Caki2 (cell line): ENCODE results near the gene HIC2. TPM values are rescaled to one million over a fixed set of nuclear protein-coding genes. Genes with fewer than 3 reads are reported as not detected.
"Not testable (repeated sequence)": the region's sequence is repeated elsewhere in the genome, so short reads cannot be mapped to it uniquely, and the experiment has no call there.

ENCODE experiments used
- DNase-seq: peaks from one replicate; pipeline ENCODE4 v3.0.0-alpha.2; 2015; ENCODE audit warnings: low read depth
- in situ Hi-C: cut with HindIII; loops from 2 replicates; pipeline ENCODE4 v1.10.0; 2016; ENCODE audit warnings: low sequenced_read_pairs, low pct_unique_long_range_greater_than_20kb, mixed read lengths
- total RNA-seq: library from RNA; depleted of rRNA; stranded (reverse); fragments of >200 nt; shearing (Covaris generic); gene quantifications from 2 replicates; pipeline ENCODE4 v1.2.3, GENCODE V29; 2014; ENCODE audit warnings: low replicate concordance; rRNA removed

The HIC2 gene
- total RNA-seq: 4.3 and 4.8 TPM in 2 replicates

- DNase-seq, in situ Hi-C loops: not testable (repeated sequence)
Measured at GRCh38 chr22:21417227-21417746, at the start of gene HIC2. TSS of gene HIC2 (plus strand) at chr22:21417371. CDS start at chr22:21442832, 25,461 bp downstream.

- in situ Hi-C loops, DNase-seq: not testable (repeated sequence)
Measured at GRCh38 chr22:21368603-21369310, 48.4 kb upstream of the HIC2 start.

GRCh38 chr22:21375880-21376279 lies 41.3 kb upstream of the HIC2 start:
- in situ Hi-C loops: not testable (repeated sequence)

GRCh38 chr22:21383701-21384467 lies 33.3 kb upstream of the HIC2 start, which contains the start of gene RIMBP3B:
TSS of gene RIMBP3B (plus strand) at chr22:21383751. CDS start at chr22:21383859, 108 bp downstream.
- in situ Hi-C loops, DNase-seq: not testable (repeated sequence)

More at GRCh38 chr22:21375880-21376279, 41.3 kb upstream of the HIC2 start:
- not testable (repeated sequence) for DNase-seq

- in situ Hi-C loops, DNase-seq: not testable (repeated sequence)
Measured at GRCh38 chr22:21384468-21385357, 32.5 kb upstream of the HIC2 start.

GRCh38 chr22:21389480-21389879 lies 27.7 kb upstream of the HIC2 start:
- in situ Hi-C loops, DNase-seq: not testable (repeated sequence)

- DNase-seq, in situ Hi-C loops: not testable (repeated sequence)
Measured at GRCh38 chr22:21390013-21390412, 27.2 kb upstream of the HIC2 start.

GRCh38 chr22:21394613-21395012 lies 22.6 kb upstream of the HIC2 start:
- in situ Hi-C loops, DNase-seq: not testable (repeated sequence)

- in situ Hi-C loops, DNase-seq: not testable (repeated sequence)
Measured at GRCh38 chr22:21401197-21401969, 15.8 kb upstream of the HIC2 start.

- in situ Hi-C loops: not testable (repeated sequence)
Measured at GRCh38 chr22:21402763-21403314, 14.3 kb upstream of the HIC2 start.

GRCh38 chr22:21407139-21407538 lies 10.0 kb upstream of the HIC2 start:
- DNase-seq, in situ Hi-C loops: not testable (repeated sequence)

More at GRCh38 chr22:21402763-21403314, 14.3 kb upstream of the HIC2 start:
- DNase-seq: not testable (repeated sequence)

GRCh38 chr22:21407792-21408191 lies 9.4 kb upstream of the HIC2 start:
- in situ Hi-C loops, DNase-seq: not testable (repeated sequence)

- DNase-seq, in situ Hi-C loops: not testable (repeated sequence)
Measured at GRCh38 chr22:21416375-21416774, 796 bp upstream of the HIC2 start.

- in situ Hi-C loops, DNase-seq: not testable (repeated sequence)
Measured at GRCh38 chr22:21417853-21418252, 682 bp downstream of the HIC2 start.

GRCh38 chr22:21418974-21419638 lies 1.9 kb downstream of the HIC2 start:
- DNase-seq, in situ Hi-C loops: not testable (repeated sequence)

GRCh38 chr22:21420180-21420763 lies 3.1 kb downstream of the HIC2 start:
- in situ Hi-C loops, DNase-seq: not testable (repeated sequence)
